ENCODE measurements around the gene MEST.

GRCh38 chr7:130488392-130489139 lies 3.3 kb upstream of the MEST start:
- no peak for TF ChIP-seq CTCF (IDR thresholded peaks at IDR 0.05)
- no peak for TF ChIP-seq EP300 (IDR thresholded peaks at IDR 0.05)
- TF ChIP-seq POLR2AphosphoS5 (IDR thresholded peaks at IDR 0.05) = no peak

All from sigmoid colon (tissue), 4 donors.